Stimulated activated naive CD8-positive, alpha-beta T cell treated with anti-CD3 and anti-CD28 coated beads, Interleukin-15, Interleukin-2, amounts not matched to agents 100 U/mL and 50 U/mL, for 24 hours (primary cell): Measurements from ENCODE around the gene RBPJL.
A peak's percentile ranks its signal among the peaks of the same experiment; 100 is the strongest.

Experiments
- ATAC-seq: fragments of 150-1000 bp; cut with Tn5 transposase; one replicate; pipeline ENCODE4 v1.10.0; 2021
- DNase-seq: peaks from one replicate; pipeline ENCODE4 v3.0.0; 2021

Gene RBPJL, protein sequence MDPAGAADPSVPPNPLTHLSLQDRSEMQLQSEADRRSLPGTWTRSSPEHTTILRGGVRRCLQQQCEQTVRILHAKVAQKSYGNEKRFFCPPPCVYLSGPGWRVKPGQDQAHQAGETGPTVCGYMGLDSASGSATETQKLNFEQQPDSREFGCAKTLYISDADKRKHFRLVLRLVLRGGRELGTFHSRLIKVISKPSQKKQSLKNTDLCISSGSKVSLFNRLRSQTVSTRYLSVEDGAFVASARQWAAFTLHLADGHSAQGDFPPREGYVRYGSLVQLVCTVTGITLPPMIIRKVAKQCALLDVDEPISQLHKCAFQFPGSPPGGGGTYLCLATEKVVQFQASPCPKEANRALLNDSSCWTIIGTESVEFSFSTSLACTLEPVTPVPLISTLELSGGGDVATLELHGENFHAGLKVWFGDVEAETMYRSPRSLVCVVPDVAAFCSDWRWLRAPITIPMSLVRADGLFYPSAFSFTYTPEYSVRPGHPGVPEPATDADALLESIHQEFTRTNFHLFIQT

DNA sequence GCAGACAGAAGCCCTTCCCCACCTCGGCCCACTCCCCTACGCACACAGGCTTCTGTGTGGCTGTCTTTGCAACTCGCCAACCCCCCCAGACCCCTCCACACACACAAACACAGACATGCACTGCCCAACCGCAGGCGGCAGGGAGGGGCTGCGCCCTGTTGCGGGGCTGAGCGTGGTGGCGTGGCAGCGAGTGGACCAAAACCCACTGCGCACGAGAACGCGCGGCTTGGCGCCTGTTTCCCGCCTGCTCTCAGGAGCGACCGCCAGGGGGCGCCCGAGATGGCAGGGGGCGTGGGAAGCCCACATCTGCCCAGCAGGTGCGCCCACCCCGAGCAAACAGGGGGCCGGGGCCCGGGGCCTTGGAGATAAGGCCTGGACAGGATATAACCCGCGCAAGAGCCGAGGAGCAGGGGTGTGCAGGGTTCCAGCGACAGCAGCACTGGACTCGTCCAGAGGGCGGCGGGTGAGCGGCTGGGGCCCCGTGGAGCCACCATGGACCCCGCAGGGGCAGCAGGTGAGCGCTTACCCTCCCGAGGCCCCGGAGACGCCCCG is at the start of gene RBPJL:
Gene RBPJL (plus strand): TSS at position 410 of the 552 bp plus-strand sequence. CDS start 83 bp downstream, at position 493.
- DNase-seq (peak; percentile 76), ATAC-seq (no peak)

DNA sequence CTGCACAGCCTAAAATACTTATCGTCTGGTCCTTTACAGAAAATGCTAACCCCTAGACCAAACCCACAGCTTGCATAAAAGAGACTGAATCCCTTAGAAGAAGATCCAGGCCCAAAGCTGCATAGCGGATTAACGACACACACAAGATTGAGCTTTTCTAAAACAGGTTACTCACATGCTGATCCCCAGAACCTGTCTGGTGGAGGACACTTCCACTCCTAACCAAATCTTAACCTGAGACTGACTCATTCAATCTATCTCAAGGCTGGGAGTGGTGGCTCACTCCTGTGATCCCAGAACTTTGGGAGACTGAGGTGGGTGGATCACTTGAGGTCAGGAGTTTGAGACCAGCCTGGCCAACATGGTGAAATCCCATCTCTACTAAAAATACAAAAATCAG is 49.5 kb upstream of the RBPJL start:
- DNase-seq (no peak), ATAC-seq (no peak)

DNA sequence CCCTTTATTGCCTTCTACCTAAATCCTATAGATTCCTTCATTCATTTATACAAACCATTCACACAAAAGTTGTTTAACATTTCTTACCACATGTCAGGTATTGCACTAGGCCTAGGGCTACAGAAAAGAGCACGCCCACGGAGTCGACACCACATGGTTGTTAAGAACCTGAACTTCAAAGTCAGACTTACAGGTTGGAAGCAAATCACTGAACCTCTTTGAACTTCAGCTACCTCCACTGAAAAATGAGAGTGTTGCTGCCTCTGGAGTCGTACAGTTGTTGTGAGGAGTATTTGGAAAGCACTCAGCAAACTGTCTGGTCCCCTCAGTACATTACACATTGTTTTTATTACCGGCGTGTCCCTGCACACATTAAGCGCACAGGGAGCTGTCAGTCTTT is 48.9 kb upstream of the RBPJL start:
- ATAC-seq: no peak
- DNase-seq: no peak

DNA sequence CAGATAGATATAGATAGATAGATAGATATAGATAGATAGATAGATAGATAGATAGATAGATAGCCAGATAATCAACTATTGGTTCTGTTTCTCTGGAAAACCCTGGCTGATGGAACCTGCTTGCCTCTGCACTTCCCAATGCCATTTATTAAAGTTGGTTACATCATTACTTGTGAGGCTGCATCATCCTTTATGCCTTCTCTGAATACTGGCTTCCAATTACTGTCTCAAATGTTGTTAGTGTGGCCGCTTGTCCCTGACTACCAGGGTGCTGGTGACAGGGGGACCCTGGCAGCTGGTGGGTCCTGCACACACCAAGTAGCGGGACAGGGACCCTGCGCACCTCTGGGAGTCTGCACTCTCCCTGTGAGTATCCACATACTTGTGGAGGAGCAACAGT is 48.4 kb upstream of the RBPJL start:
- DNase-seq (no peak), ATAC-seq (no peak)

DNA sequence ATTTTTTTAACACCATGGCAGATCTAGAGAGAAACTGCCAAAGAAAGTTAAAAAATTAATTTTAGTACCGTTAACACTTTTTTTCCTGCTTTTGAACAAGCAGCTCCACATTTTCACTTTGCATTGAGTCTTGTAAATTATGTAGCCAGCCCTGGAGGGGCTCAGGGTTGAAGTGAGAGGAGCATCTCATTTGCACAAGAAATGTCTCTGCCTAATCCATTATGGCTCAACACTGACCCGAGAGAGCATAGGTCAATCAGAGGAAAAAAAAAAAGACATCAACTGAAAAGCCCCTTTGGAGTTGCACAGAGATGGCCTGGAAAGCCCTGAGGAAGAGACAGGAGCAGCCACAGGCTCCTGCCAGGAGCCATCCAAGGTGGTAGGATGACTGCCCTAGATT is 48.0 kb upstream of the RBPJL start:
- no peak for DNase-seq
- ATAC-seq: no peak

DNA sequence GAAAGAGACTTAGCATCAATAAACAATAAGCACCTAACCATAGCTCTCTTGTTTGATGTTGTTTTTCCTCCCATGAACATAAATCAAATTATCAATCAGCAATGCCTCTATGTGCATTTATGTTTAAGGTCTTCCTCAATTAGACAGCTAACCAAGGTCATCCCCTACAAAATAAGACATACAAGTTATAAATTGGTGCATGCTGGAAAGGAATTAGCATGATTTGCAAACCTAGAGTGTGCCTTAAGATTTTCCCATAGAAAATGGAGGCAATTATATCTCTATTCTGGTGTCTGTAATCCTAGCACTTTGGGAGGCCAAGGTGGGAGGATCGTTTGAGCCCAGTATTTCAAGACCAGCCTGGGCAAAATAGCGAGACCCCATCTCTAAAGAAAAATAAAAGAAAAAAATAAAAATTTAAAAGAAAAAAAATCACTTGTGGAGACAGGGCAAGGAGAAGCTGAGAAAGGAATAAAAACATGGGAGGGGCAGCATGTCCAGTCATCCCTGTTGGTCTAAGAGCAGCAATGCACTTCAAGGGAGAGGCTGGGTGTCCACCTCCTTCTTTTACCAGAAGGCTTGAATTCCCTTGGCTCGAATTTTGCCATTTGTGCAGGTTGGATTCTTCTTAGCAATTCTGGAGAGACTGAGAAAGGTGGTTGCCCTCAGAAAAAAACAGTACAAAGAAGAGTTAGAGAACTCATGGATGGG is 42.9 kb upstream of the RBPJL start:
- DNase-seq (no peak), ATAC-seq (no peak)

DNA sequence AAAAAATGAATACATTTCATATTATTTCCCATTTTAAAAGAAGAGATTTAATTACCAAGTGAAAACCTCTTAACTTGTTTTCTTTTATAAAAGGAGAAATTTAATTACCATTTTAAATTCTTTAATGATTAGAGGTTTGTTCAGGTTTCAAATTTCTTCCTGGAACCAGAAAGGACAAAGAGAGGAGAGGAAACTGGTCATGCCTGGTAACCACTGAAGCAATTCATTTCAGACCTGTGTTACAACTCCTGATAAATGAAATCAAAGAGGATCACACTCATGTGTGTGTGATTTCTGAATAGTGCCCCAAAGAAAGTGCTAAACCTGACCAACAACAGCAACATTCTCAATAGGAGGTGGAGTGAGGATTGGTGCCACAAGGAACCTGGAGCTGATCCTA is 39.7 kb upstream of the RBPJL start:
- ATAC-seq: no peak
- no peak for DNase-seq

DNA sequence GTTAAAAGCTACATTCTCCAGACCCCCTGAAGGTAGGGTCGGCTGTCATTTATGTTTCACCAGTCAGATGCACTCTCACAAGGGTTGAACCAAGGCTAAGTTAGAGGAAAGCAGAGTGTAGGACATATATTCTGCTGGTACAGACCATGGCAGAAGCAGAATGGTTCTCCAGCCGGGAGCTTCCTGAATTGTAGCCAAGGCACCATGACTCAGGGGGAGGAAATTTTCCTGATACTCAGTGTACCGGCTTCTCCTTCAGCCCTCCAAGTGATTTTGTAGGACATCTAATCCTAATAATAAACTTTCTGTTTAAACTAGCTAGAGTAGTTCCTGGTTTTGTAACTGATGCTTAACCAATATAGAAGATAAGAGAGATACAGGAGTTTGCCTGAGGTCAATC is 38.1 kb upstream of the RBPJL start:
- ATAC-seq (no peak), DNase-seq (no peak)

DNA sequence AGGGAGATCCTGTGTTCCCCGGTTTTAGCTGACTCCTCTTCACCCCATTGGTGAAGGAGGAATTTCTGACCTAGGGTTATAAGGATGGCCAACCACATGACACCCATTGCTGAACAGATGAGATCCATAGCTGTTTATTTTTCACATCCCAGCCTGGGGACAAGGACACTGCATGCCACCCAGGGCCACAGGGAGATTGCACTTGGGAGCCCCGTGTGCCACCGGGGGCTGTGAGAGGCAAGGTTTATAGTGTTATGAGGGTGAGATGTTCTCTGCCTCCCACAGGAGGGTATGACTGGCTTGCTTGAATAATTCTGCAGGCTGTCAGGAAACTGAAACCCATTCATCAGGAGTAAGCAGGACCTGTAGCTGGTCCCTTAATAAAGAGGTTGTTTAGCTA is 37.6 kb upstream of the RBPJL start:
- ATAC-seq: no peak
- DNase-seq: no peak

DNA sequence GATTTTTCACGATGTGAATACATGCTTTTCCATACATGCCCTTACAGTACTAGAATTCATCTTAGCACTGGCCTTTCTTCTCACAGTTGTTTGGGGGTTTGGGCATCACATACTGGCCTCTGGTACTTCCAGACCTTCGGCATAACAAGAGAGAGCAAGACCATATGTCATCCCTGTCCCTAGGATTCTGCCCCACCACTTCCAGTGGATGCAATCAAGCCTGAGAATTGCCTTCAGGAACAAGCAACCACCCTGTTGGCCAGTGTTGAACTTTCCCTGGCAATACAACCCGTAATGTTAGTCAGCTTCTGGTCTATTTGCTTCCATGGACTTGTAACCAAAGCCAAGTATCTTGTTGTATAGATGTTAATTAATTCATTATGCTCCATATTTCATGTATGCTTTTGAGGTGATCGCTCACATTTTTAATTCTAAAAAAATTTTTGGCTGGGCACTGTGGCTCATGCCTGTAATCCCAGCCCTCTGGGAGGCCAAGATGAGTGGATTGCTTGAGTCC is 36.8 kb upstream of the RBPJL start:
- DNase-seq: no peak
- no peak for ATAC-seq

DNA sequence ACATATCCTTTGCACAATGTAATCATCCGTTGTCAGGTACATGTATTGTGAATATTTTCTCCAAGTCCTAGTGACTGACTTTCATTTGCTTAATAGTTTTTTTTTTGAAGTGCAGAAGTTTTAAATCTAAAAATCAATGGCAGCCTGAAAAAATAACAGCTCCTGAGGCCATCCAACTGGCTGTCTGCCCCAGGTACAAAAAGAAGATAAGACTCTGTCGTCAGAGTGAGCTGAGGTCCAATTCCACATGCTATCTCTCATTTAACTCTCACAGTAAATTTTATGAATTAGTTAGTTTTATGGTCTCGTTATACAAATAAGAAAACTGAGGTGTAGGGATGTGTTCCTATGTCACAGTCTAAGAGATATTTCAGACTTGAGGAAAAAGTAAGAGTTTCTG is 31.3 kb upstream of the RBPJL start:
- ATAC-seq (no peak), DNase-seq (no peak)

DNA sequence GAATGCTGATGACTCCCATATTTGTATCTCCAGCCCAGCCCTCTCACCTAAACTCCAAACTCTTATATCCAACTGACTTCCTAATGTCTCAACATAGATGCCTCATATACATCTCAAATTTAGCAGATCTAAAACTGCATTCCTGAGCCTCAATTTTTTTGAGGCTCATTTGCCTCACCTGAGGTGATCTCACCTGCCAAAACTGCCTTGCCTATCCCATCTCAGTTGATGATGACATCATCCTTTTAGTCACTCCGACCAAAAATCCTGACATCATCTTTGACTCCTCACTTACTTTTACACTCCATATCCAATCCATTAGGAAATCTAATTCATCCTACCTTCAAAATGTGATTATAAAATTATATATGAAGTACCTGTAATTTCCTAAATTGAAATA is 26.6 kb upstream of the RBPJL start:
- DNase-seq (no peak), ATAC-seq (no peak)

DNA sequence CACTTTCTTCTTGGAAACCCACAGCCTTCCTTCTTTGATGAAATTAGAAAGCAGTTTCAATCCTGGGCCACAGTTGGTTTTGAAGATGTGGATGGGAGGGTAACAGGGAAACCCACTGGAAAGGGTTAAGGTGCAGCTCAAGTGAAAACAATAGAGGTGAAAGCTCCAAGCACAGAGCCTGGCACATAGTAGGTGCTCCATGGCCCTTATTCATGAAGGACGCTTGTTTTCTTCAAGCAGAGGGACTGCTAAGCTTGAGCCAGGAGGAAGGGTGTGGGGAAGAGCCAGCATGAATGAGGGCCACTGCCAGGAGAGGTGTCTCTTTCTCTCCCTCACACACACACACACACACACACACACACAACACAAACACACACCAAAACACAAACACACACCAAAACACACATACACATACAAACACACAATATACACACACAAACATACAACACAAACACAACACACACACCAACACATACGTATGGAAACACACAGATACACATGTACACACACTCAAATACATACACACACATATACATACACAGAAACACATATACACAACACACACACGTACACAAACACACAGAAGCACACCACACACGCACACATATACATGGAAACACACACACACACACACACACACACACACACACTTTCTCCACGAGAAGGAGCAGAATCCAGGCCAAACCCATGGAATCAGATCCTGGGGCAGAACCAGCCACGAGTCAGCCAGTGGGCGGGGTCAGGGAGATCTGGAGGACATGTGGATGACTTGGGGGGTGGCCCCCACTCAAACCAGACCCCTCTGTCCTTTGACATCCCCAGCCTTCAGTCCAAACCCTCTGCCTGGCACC is 23.7 kb upstream of the RBPJL start:
- DNase-seq: no peak
- ATAC-seq: no peak

DNA sequence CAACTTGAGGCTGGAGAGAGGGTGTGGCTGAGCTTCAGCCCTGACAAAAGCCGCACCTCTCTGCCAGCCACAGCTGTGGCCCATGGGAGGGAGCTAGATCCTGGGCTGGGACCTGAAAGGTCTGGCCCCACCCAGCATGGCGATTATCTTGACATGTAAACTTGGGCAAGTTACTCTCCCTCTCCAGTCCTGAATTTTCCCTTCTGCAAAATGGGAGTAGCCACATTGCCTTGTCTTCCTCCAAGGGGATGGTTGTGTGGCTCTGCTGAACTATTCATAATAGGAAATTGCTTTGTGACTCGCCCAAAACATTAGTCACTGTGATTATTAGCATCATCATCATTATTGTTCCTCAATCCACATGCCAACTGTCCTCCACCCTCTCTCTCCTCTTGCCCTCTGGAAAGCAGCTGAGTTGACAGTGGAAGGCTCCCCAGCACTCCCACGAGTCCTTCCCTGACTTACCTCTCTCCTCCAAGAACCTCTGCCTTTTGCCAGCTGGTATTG is 23.0 kb upstream of the RBPJL start:
- ATAC-seq (no peak), DNase-seq (no peak)

DNA sequence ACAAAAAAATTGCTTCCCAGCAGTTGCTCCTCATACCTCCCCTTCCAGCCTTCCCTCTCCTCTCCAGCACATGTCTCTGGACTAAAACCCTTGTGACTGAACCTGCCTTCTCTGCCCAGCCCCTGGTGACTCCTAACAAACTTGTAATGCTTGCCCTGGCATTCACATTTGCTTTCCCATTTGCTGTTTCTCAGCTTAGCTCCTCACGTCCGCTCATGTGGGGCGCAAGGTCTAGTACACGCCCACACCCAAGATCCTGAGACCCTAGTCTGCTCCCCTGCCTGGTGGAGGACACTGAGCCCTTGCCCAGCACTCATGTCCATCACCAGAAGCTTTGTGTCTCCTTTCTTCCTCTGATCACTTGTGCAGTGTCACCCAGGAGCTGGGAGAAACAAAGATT is 18.3 kb upstream of the RBPJL start:
- ATAC-seq (no peak), DNase-seq (no peak)

DNA sequence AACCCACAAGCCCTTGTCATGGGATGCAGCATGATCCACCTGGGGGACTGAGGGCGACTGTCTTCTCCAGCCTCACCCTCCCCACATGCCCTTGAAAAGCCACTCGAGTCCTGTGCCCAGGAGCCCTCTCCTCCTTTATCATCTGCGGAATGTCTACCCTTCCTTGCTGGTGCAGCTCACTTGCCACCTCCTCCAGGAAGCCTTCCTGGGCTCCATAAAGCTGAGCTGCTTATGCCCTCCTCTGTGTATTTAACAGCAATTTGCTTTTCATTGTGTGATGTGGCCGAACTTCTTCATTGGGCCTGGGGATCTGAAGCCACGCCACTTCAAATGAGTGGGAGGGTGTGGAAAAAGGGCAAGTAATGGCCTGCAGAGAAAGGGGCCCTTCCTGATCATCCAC is 17.8 kb upstream of the RBPJL start:
- ATAC-seq (no peak), DNase-seq (no peak)

DNA sequence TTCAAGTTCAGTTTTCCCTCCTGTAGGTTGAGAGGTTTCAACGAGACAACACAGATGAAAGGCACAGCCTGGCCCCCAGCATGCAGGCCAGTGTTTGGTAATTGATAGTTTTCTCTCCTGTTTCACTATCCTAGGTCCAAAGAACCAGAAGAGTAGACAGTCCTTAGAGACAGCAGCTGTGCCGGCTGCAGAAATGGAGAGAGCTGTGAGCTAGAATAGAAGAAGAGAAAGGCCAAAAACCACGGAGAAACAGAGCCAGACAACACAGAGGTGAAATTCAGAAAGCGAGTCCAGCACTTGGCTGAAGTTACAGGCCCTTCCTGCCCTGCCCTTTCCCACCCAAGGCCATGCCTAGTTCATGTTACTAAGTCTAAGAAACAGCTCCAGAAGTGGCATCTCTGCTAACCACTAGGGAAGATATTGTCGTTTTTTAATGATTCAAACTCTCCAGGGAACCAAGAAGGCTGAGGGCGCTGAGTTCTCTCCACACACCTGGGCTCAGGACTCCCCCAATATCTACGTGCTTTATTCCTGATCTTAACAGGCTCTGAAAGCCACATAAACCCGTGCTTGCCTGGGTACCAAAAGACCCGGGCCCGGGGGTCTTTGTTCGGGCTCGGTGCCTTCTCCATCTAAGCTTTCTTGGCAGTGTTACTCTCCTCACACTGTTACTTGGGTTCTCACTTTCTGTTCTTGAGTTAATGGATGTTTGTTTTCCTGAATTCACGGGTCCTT is 16.5 kb upstream of the RBPJL start:
- no peak for ATAC-seq
- DNase-seq: no peak

DNA sequence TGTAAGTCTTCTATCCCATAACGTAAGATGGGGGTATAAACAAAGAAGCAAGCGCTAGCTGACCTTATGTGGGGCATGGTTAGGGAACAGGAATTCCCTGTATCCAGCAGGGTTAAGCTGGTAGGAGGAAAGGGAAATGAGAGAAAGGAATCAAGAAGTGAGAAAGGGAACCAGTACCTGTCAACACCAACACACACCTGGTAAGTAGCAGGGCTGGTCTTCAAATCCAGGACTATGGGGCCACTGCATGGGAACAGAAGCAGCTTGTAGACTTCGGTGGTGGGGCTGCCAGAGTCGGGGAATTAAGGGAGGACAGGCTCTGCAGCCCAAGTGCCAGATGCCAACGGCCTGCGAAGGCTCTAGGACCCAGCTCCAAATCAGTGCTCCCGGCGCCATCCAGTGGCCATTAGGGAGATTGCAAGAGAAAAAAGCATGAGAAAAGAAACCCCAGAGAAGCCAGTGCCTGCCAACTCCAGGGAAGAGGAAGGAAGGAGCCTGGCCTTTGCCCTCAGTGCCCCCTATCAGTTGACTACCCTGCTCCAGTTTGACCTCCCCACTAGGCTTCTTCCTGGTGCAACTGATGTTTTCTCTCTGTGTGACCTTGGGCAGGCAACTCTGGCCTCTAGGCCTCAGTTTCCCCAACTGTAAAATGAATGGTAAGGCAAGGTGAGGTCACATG is 15.8 kb upstream of the RBPJL start:
- peak; percentile 73 for DNase-seq
- ATAC-seq: peak; percentile 49

DNA sequence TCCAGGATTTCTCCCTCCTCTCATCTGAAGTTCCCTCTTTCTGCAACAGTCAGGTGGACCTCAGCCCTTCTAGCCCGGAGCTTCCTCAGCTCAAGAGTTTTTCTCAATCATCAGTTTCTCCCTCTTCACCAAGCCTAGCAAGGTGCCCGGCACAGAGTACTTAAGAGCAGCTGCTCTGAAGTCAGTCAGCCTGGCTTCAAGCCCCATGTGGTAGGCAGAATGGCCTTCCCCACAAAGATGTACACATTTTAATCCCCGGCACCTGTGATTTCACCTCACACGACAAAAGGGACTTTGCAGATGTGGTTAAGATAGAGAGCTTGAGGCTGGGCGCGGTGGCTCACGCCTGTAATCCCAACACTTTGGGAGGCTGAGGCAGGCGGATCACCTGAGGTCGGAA is 15.1 kb upstream of the RBPJL start:
- no peak for DNase-seq
- no peak for ATAC-seq

DNA sequence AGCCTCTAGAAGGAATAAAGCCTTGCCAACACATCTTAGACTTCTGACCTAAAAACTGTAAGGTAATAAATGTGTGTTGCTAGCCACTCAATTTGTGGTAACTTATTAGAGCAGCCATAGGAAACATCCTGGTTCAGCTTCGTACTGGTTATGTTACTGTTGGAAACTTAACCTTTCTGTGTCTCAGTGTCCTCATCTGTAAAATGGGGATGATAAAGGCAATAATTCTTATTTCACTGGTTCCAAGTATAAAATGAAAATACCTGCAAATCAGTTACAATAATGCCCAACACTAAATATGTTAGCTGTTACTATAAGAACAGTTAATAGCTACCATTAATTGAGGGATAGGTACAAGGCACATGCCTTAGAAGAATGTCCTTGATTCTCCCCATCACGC is 14.3 kb upstream of the RBPJL start:
- DNase-seq (no peak), ATAC-seq (no peak)
